ENCODE results near the gene ARHGEF4. TPM values are rescaled to one million over a fixed set of nuclear protein-coding genes. Genes with fewer than 3 reads are reported as not detected.

The ARHGEF4 gene
- total and polyA plus RNA-seq, 3 experiments from 2014 or later, result 0.51 to 5.3 (median 1.2) TPM

DNA sequence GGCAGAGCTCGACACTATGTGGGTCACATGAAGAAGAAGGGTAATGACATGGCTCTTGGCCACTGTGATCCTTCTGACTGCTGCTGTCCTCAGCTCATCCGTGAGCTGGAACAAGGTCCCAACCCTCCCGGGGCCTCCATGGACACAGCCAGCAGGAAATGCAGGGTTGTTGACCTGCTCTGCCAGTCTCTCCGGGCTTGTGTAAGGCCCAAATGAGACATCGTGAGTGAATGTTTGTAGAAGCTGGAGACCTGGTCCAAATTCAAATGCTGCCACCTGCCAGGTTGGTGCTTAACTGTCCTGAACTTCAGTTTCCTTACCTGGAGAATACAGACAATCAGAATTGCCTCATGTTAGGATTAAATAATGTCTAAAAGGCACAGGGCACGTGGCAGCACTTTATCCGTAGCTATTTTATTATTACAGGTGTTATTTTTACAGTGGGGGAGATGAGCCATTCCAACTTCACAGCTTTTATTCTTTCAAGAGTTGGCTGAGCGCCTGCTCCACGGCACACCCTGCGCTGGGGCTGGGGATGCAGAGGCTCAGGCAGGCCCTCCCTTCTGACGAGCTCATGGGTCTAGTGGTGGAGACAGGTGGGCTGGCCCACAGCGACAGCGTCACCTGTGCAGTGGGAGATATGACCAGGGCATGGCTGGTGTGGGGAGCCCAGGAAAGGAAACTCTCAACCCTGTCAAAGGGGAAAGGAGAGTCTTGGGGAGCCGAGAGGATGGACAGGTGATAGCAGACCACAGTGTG lies 15.1 kb downstream of the ARHGEF4 start:
- peak in 1 of 5 donors; percentile 21 for DNase-seq
- no peaks in the 10 kb centered on the region for H3K36me3 ChIP-seq (ENCODE audit: insufficient read depth, low read length)
- Mint-ChIP-seq H3K27ac (no peak overlapping the region), H3K36me3 (no peaks in the 10 kb centered on the region), H3K27me3 (peaks cover 2 to 5% of the 10 kb centered on the region in 2 donors), H3K4me1 (no peaks in the 10 kb centered on the region), H3K9me3 (peaks cover 0 to 6% (median 0%) of the 10 kb centered on the region in 5 donors), H3K4me3 (no peak overlapping the region)
- H3K9me3 ChIP-seq (ENCODE audit: low read length), result no peaks in the 10 kb centered on the region
- H3K27ac ChIP-seq (ENCODE audit: low read depth, low read length), result no peak overlapping the region
- CTCF ChIA-PET, result interaction anchor here (0.9 kb wide), 1 partner anchor 54 kb away, joined by 3 read pairs; no protein-coding TSS in a partner anchor
- H3K27me3 ChIP-seq (ENCODE audit: insufficient read depth, low read length, poor library complexity, severe bottlenecking), result no peaks in the 10 kb centered on the region
- H3K4me1 ChIP-seq (ENCODE audit: insufficient read depth, low read length), result no peaks in the 10 kb centered on the region
- no peak overlapping the region for H3K4me3 ChIP-seq (ENCODE audit: low read length)
- POLR2A ChIA-PET, result interaction anchor here (0.6 kb wide), 1 partner anchor 18 kb away, joined by 5 read pairs; no protein-coding TSS in a partner anchor

- Mint-ChIP-seq H3K27me3 (peaks cover 2 to 5% of the 10 kb centered on the region in 2 donors), H3K4me1 (no peaks in the 10 kb centered on the region), H3K9me3 (peaks cover 0 to 6% (median 0%) of the 10 kb centered on the region in 5 donors), H3K27ac (no peak overlapping the region), H3K36me3 (no peaks in the 10 kb centered on the region), H3K4me3 (no peak overlapping the region)
- no peak overlapping the region for H3K27ac ChIP-seq (ENCODE audit: low read depth, low read length)
- no peaks in the 10 kb centered on the region for H3K9me3 ChIP-seq (ENCODE audit: low read length)
- H3K4me3 ChIP-seq (ENCODE audit: low read length), result no peak overlapping the region
- CTCF ChIA-PET, result interaction anchor here (0.9 kb wide), 1 partner anchor 55 kb away, joined by 3 read pairs; no protein-coding TSS in a partner anchor
- no peaks in the 10 kb centered on the region for H3K27me3 ChIP-seq (ENCODE audit: insufficient read depth, low read length, poor library complexity, severe bottlenecking)
- no peaks in the 10 kb centered on the region for H3K36me3 ChIP-seq (ENCODE audit: insufficient read depth, low read length)
- no peaks in the 10 kb centered on the region for H3K4me1 ChIP-seq (ENCODE audit: insufficient read depth, low read length)
- DNase-seq, result peak in 1 of 5 donors; percentile 35
- POLR2A ChIA-PET, result interaction anchor here (0.6 kb wide), 1 partner anchor 19 kb away, joined by 5 read pairs; no protein-coding TSS in a partner anchor
Observed at GRCh38 chr2:130852521-130853115, 15.9 kb downstream of the ARHGEF4 start.

DNA sequence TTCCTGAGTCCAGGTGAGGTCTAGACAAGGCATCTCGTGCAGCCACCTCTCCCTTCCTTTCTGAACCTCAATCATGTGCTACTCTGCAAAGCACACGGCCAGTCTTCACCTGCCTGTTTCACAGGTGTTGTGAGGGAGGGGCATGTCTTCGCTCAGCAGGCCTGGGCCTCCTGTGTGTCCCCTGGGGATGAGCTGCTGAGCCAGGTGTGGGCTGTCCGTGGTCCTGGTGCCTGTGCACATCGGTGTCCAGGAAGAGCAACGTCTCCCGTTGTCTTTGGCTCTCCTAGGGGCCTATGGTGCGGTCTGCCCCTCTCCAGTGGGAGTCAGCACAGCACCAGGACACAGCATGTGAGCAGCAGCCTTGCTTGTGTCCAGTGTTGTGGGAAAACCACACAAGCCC lies 16.7 kb downstream of the ARHGEF4 start:
- peaks cover 0 to 6% (median 0%) of the 10 kb centered on the region in 5 donors for H3K9me3 Mint-ChIP-seq
- H3K4me1 Mint-ChIP-seq, result no peaks in the 10 kb centered on the region
- POLR2A ChIA-PET, result no interaction called here
- no peaks in the 10 kb centered on the region for H3K27me3 ChIP-seq (ENCODE audit: insufficient read depth, low read length, poor library complexity, severe bottlenecking)
- H3K27ac ChIP-seq (ENCODE audit: low read depth, low read length), result no peak overlapping the region
- H3K9me3 ChIP-seq (ENCODE audit: low read length), result no peaks in the 10 kb centered on the region
- no peaks in the 10 kb centered on the region for H3K36me3 ChIP-seq (ENCODE audit: insufficient read depth, low read length)
- H3K27ac Mint-ChIP-seq, result no peak overlapping the region
- H3K4me1 ChIP-seq (ENCODE audit: insufficient read depth, low read length), result no peaks in the 10 kb centered on the region
- no peaks in the 10 kb centered on the region for H3K36me3 Mint-ChIP-seq
- CTCF ChIA-PET, result interaction anchor here (1.4 to 1.5 kb wide), 2 partner anchors 20 to 56 kb away, joined by 5 to 6 read pairs; no protein-coding TSS in a partner anchor
- no peak for DNase-seq
- H3K4me3 ChIP-seq (ENCODE audit: low read length), result no peak overlapping the region
- peaks cover 2 to 5% of the 10 kb centered on the region in 2 donors for H3K27me3 Mint-ChIP-seq
- no peak overlapping the region for H3K4me3 Mint-ChIP-seq

GRCh38 chr2:130854301-130854700 lies 17.6 kb downstream of the ARHGEF4 start:
- DNase-seq, result no peak
- CTCF ChIA-PET, result interaction anchor here (1.4 to 1.5 kb wide), 2 partner anchors 19 to 57 kb away, joined by 5 to 6 read pairs; no protein-coding TSS in a partner anchor
- H3K9me3 Mint-ChIP-seq, result peaks cover 0 to 6% (median 0%) of the 10 kb centered on the region in 5 donors
- Histone ChIP-seq H3K27ac (ENCODE audit: low read depth, low read length) (no peak overlapping the region), H3K36me3 (ENCODE audit: insufficient read depth, low read length) (no peaks in the 10 kb centered on the region), H3K9me3 (ENCODE audit: low read length) (no peaks in the 10 kb centered on the region), H3K4me3 (ENCODE audit: low read length) (no peak overlapping the region), H3K4me1 (ENCODE audit: insufficient read depth, low read length) (no peaks in the 10 kb centered on the region), H3K27me3 (ENCODE audit: insufficient read depth, low read length, poor library complexity, severe bottlenecking) (no peaks in the 10 kb centered on the region)
- no peaks in the 10 kb centered on the region for H3K36me3 Mint-ChIP-seq
- no peak overlapping the region for H3K4me3 Mint-ChIP-seq
- POLR2A ChIA-PET, result no interaction called here
- peaks cover 2 to 5% of the 10 kb centered on the region in 2 donors for H3K27me3 Mint-ChIP-seq
- H3K27ac Mint-ChIP-seq, result no peak overlapping the region
- no peaks in the 10 kb centered on the region for H3K4me1 Mint-ChIP-seq

- Mint-ChIP-seq H3K4me1 (no peaks in the 10 kb centered on the region), H3K9me3 (no peaks in the 10 kb centered on the region), H3K36me3 (no peaks in the 10 kb centered on the region), H3K27ac (no peak overlapping the region), H3K27me3 (peaks cover 5 to 11% of the 10 kb centered on the region in 2 donors), H3K4me3 (no peak overlapping the region)
- no peak overlapping the region for H3K4me3 ChIP-seq (ENCODE audit: low read length)
- POLR2A ChIA-PET, result no interaction called here
- no peaks in the 10 kb centered on the region for H3K4me1 ChIP-seq (ENCODE audit: insufficient read depth, low read length)
- no peak overlapping the region for H3K27ac ChIP-seq (ENCODE audit: low read depth, low read length)
- no peaks in the 10 kb centered on the region for H3K27me3 ChIP-seq (ENCODE audit: insufficient read depth, low read length, poor library complexity, severe bottlenecking)
- H3K9me3 ChIP-seq (ENCODE audit: low read length), result no peaks in the 10 kb centered on the region
- CTCF ChIA-PET, result no interaction called here
- peak in 2 of 5 donors; percentile 1 to 4 for DNase-seq
- H3K36me3 ChIP-seq (ENCODE audit: insufficient read depth, low read length), result no peaks in the 10 kb centered on the region
Observed at GRCh38 chr2:130864830-130865800, 28.4 kb downstream of the ARHGEF4 start.

DNA sequence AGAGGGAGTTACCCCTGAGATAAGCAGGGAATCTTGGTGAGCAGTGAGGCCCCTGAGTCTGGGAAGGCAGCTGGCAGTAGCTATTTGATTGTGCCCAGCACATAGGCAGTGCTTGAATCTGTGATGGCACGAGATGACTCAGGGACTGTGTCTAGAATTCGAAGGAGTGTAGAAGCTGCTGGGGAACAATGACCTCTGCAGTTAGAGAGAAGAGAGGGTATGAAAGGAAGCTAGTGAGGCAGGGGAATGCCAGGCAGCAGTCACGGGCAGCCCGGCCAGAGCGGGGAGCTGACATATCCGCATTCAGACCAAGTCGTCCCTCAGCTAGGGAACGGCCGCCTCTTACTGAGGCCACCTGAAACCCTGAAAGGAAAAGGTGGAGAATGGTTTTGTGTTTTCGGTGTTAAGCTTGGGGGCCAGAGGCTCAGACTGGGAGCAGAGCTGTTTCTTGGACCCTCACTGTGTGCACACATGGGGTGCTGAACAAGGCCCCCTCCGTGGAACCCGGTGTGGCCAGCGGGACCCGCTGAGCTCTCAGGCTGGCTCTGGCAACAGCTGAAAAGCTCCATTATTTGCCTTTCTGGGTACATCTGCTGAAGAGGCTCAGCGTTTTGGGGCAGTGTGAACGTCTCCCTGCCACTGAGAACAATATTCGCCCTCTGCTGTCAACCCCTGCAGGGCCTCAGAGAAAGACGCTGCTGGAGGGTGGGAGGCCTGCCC lies 32.9 kb downstream of the ARHGEF4 start:
- ChIA-PET CTCF (interaction anchor here (1.2 to 11.9 kb wide), 2 partner anchors 21 to 71 kb away, joined by 3 to 195 read pairs; no protein-coding TSS in a partner anchor), POLR2A (no interaction called here)
- Mint-ChIP-seq H3K36me3 (no peaks in the 10 kb centered on the region), H3K27ac (no peak overlapping the region), H3K4me3 (no peak overlapping the region), H3K9me3 (no peaks in the 10 kb centered on the region), H3K4me1 (no peaks in the 10 kb centered on the region), H3K27me3 (peaks cover 5 to 14% of the 10 kb centered on the region in 2 donors)
- DNase-seq, result no peak
- Histone ChIP-seq H3K4me3 (ENCODE audit: low read length) (no peak overlapping the region), H3K9me3 (ENCODE audit: low read length) (no peaks in the 10 kb centered on the region), H3K27ac (ENCODE audit: low read depth, low read length) (no peak overlapping the region), H3K27me3 (ENCODE audit: insufficient read depth, low read length, poor library complexity, severe bottlenecking) (no peaks in the 10 kb centered on the region), H3K36me3 (ENCODE audit: insufficient read depth, low read length) (no peaks in the 10 kb centered on the region), H3K4me1 (ENCODE audit: insufficient read depth, low read length) (no peaks in the 10 kb centered on the region)

DNA sequence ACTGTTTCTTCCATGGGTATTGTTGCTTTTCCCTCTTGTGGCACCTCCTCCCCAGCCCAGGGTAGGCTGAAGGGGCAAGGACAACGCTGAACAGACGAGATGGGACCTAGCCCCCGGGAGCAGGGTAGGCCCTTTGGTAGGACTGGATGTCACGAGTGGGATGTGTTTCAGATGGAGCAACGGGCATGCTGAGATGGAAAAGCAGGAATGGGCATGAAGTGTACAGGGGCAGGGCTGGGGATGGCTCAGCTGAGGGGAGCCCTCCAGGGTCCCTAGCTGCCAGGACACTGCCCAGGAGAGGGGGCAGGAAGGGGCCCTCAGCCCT lies 33.4 kb downstream of the ARHGEF4 start:
- H3K4me1 Mint-ChIP-seq, result no peaks in the 10 kb centered on the region

More for the DNA sequence above, 33.4 kb downstream of the ARHGEF4 start:
- ChIA-PET POLR2A (no interaction called here), CTCF (interaction anchor here (1.2 to 11.9 kb wide), 2 partner anchors 20 to 72 kb away, joined by 3 to 195 read pairs; no protein-coding TSS in a partner anchor)
- Mint-ChIP-seq H3K4me3 (no peak overlapping the region), H3K9me3 (no peaks in the 10 kb centered on the region), H3K27ac (no peak overlapping the region), H3K27me3 (peaks cover 1 to 14% of the 10 kb centered on the region in 2 donors), H3K36me3 (no peaks in the 10 kb centered on the region)
- DNase-seq, result no peak
- H3K27ac ChIP-seq (ENCODE audit: low read depth, low read length), result no peak overlapping the region
- no peaks in the 10 kb centered on the region for H3K27me3 ChIP-seq (ENCODE audit: insufficient read depth, low read length, poor library complexity, severe bottlenecking)
- no peaks in the 10 kb centered on the region for H3K9me3 ChIP-seq (ENCODE audit: low read length)
- no peaks in the 10 kb centered on the region for H3K4me1 ChIP-seq (ENCODE audit: insufficient read depth, low read length)
- no peak overlapping the region for H3K4me3 ChIP-seq (ENCODE audit: low read length)
- no peaks in the 10 kb centered on the region for H3K36me3 ChIP-seq (ENCODE audit: insufficient read depth, low read length)
